OCI-LY7 (cell line): ENCODE data around the gene TRIO.

Experiments used
- EZH2phosphoT487 ChIP-seq: fragments of 200-600 bp; sonication (generic); IDR thresholded peaks from 2 replicates; pipeline ENCODE4 v1.6.1; 2018; ENCODE audit warnings: low read depth, borderline replicate concordance, mild to moderate bottlenecking, mixed run types, antibody characterized with exemption, low read length, moderate library complexity, mixed read lengths
- TF ChIP-seq, protein P1 (sequence below): fragments of 200-600 bp; sonication (generic); conservative IDR thresholded peaks from 2 replicates; pipeline ENCODE4 v1.5.1; 2014; ENCODE audit warnings: mild to moderate bottlenecking, antibody characterized with exemption, low read length, moderate library complexity, mixed read lengths

- TF ChIP-seq, protein P1, sequence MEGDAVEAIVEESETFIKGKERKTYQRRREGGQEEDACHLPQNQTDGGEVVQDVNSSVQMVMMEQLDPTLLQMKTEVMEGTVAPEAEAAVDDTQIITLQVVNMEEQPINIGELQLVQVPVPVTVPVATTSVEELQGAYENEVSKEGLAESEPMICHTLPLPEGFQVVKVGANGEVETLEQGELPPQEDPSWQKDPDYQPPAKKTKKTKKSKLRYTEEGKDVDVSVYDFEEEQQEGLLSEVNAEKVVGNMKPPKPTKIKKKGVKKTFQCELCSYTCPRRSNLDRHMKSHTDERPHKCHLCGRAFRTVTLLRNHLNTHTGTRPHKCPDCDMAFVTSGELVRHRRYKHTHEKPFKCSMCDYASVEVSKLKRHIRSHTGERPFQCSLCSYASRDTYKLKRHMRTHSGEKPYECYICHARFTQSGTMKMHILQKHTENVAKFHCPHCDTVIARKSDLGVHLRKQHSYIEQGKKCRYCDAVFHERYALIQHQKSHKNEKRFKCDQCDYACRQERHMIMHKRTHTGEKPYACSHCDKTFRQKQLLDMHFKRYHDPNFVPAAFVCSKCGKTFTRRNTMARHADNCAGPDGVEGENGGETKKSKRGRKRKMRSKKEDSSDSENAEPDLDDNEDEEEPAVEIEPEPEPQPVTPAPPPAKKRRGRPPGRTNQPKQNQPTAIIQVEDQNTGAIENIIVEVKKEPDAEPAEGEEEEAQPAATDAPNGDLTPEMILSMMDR, result no peak
- TF ChIP-seq EZH2phosphoT487, result no peak
These were observed 153.6 kb downstream of the TRIO start for GRCh38 chr5:14296533-14297331.
